LNCaP clone FGC (cell line): ENCODE results near the gene ISL2.

Experiments used
- DNase-seq: peaks from one replicate; pipeline ENCODE4 v3.0.0-alpha.2; 2011; ENCODE audit warnings: low read depth
- H3K4me3 ChIP-seq: 2 replicates; pipeline ENCODE4 v1.5.1; 2011; ENCODE audit warnings: mild to moderate bottlenecking, low read depth, low read length, control low read depth
- CTCF ChIP-seq: IDR thresholded peaks from 2 replicates; pipeline ENCODE4 v1.5.1; 2012; ENCODE audit warnings: mild to moderate bottlenecking; ENCODE audit not compliant: control insufficient read depth, insufficient read depth; ENCODE audit errors: extremely low read depth

The ISL2 gene

GRCh38 chr15:76320012-76320411 lies 16.6 kb upstream of the ISL2 start:
- no peak overlapping the region for H3K4me3 ChIP-seq
- TF ChIP-seq CTCF, result no peak

GRCh38 chr15:76321171-76321570 lies 15.4 kb upstream of the ISL2 start:
- no peak for DNase-seq
- TF ChIP-seq CTCF, result no peak
- H3K4me3 ChIP-seq, result no peak overlapping the region

More at GRCh38 chr15:76320012-76320411, 16.6 kb upstream of the ISL2 start:
- DNase-seq, result no peak

GRCh38 chr15:76321602-76322001 lies 15.0 kb upstream of the ISL2 start:
- no peak for TF ChIP-seq CTCF
- no peak for DNase-seq
- no peak overlapping the region for H3K4me3 ChIP-seq

- no peak for DNase-seq
- TF ChIP-seq CTCF, result no peak
- H3K4me3 ChIP-seq, result no peak overlapping the region
Measured at GRCh38 chr15:76324066-76324465, 12.5 kb upstream of the ISL2 start.

- no peak overlapping the region for H3K4me3 ChIP-seq
- TF ChIP-seq CTCF, result no peak
- no peak for DNase-seq
Measured at GRCh38 chr15:76325704-76326103, 10.9 kb upstream of the ISL2 start.

- no peak overlapping the region for H3K4me3 ChIP-seq
- DNase-seq, result no peak
- no peak for TF ChIP-seq CTCF
Measured at GRCh38 chr15:76327191-76328105, 9.1 kb upstream of the ISL2 start.
